Erythroblast (primary cell): Measurements from ENCODE around the gene RNF169.

Source experiments
- DNase-seq, 2 experiments: peaks; one replicate each; lab custom pipeline; 2025; lab: John Stamatoyannopoulos, UW
- GATA1 ChIP-seq: IDR thresholded peaks from 2 replicates; pipeline ENCODE4 v1.6.1; 2011; ENCODE audit warnings: low read depth, mild to moderate bottlenecking, control low read depth, low read length, moderate library complexity
- POLR2A ChIP-seq: IDR thresholded peaks from 2 replicates; pipeline ENCODE4 v1.6.1; 2011; ENCODE audit warnings: mild to moderate bottlenecking, low read length

Gene RNF169

GRCh38 chr11:74769055-74769707 is 20.5 kb downstream of the RNF169 start:
- TF ChIP-seq POLR2A: no peak
- no peak for TF ChIP-seq GATA1
- no peak for DNase-seq

GRCh38 chr11:74770456-74770855 is 21.8 kb downstream of the RNF169 start:
- DNase-seq: no peak

GRCh38 chr11:74771139-74771538 is 22.5 kb downstream of the RNF169 start:
- TF ChIP-seq GATA1 (no peak), POLR2A (no peak)
- DNase-seq: no peak

More at GRCh38 chr11:74770456-74770855, 21.8 kb downstream of the RNF169 start:
- TF ChIP-seq POLR2A (no peak), GATA1 (no peak)

GRCh38 chr11:74773476-74773875 is 24.8 kb downstream of the RNF169 start:
- TF ChIP-seq POLR2A: no peak
- TF ChIP-seq GATA1: no peak
- DNase-seq: no peak

GRCh38 chr11:74775762-74776161 is 27.1 kb downstream of the RNF169 start:
- no peak for DNase-seq
- TF ChIP-seq GATA1 (no peak), POLR2A (no peak)

GRCh38 chr11:74776546-74776945 is 27.9 kb downstream of the RNF169 start:
- no peak for DNase-seq
- TF ChIP-seq POLR2A: no peak
- TF ChIP-seq GATA1: no peak

- DNase-seq: peak in 1 of 2 experiments; percentile 6
- TF ChIP-seq GATA1 (no peak), POLR2A (no peak)
These were observed 28.4 kb downstream of the RNF169 start for GRCh38 chr11:74777038-74777437.

- DNase-seq: no peak
- no peak for TF ChIP-seq POLR2A
- TF ChIP-seq GATA1: no peak
These were observed 29.2 kb downstream of the RNF169 start for GRCh38 chr11:74777877-74778276.

GRCh38 chr11:74778581-74778980 is 29.9 kb downstream of the RNF169 start:
- peak in 1 of 2 experiments; percentile 10 for DNase-seq
- TF ChIP-seq POLR2A (no peak), GATA1 (no peak)

GRCh38 chr11:74780248-74781005 is 31.8 kb downstream of the RNF169 start:
- no peak for TF ChIP-seq POLR2A
- TF ChIP-seq GATA1: no peak
- no peak for DNase-seq

- TF ChIP-seq GATA1 (no peak), POLR2A (no peak)
- no peak for DNase-seq
These were observed 34.7 kb downstream of the RNF169 start for GRCh38 chr11:74783241-74783871.

- TF ChIP-seq POLR2A (no peak), GATA1 (no peak)
- no peak for DNase-seq
These were observed 35.6 kb downstream of the RNF169 start for GRCh38 chr11:74784234-74784633.

GRCh38 chr11:74784726-74785125 is 36.1 kb downstream of the RNF169 start:
- no peak for TF ChIP-seq GATA1
- TF ChIP-seq POLR2A: no peak
- DNase-seq: no peak

- no peak for TF ChIP-seq POLR2A
- no peak for TF ChIP-seq GATA1
- no peak for DNase-seq
These were observed 37.9 kb downstream of the RNF169 start for GRCh38 chr11:74786574-74786973.
